Measurements from ENCODE around the gene CHST15.

The CHST15 gene

GRCh38 chr10:124078028-124078427 lies 15.4 kb downstream of the CHST15 start:
- Mint-ChIP-seq H3K27me3 (peaks cover 16% of the 10 kb centered on the region), H3K4me1 (ENCODE audit: low read depth) (peaks cover 48% of the 10 kb centered on the region), H3K9me3 (no peaks in the 10 kb centered on the region), H3K27ac (no peak overlapping the region), H3K4me3 (no peak overlapping the region), H3K36me3 (ENCODE audit: low read depth) (peaks cover 18% of the 10 kb centered on the region)
- intact Hi-C loops (cut with micrococcal nuclease): no loop called here

DNA sequence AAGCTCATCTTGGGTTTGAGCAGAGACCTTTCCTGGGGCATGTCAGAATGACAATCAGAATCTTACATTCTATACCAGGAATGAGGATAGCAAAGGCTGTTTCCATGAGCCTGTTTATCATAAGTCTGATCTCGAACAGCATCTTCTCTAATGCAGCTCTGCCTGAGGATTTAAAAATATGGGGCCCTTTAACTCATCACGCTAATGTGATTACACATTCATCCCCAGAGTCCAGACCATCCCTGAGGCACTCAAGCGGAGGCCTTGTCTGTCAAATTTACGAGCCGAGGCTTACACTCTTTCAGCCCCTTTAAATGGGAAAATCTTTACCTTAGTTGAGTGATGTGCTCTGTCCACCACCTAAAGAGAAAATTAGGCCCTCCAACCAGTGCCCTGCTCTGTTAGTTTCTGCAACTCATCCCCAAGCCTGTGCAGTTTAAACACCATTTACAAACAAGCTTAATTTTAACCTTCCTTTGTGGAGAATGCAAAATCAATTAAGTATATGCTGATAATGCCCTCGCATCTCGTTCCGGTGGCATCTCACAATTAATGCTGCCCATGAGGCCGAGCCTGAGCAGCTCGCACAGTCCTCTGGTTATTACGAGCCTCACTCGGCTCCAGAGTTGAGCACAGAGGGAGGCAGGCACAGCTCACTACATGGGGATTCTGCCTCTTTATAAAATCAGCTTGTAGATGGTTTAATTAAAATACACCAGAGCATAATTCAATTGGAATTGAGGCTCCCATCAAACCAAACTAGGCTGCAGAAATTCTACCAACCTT lies 16.0 kb downstream of the CHST15 start:
- H3K9me3 Mint-ChIP-seq: no peaks in the 10 kb centered on the region
- H3K27me3 Mint-ChIP-seq: peaks cover 20% of the 10 kb centered on the region
- no peak overlapping the region for H3K27ac Mint-ChIP-seq
- intact Hi-C loops (cut with micrococcal nuclease): no loop called here
- peaks cover 48% of the 10 kb centered on the region for H3K4me1 Mint-ChIP-seq (ENCODE audit: low read depth)
- no peak overlapping the region for H3K4me3 Mint-ChIP-seq
- peaks cover 12% of the 10 kb centered on the region for H3K36me3 Mint-ChIP-seq (ENCODE audit: low read depth)

- no peak overlapping the region for H3K27ac Mint-ChIP-seq
These were observed 17.2 kb downstream of the CHST15 start for GRCh38 chr10:124076148-124076733.

GRCh38 chr10:124075231-124075955 lies 18.0 kb downstream of the CHST15 start:
- H3K4me3 Mint-ChIP-seq: no peak overlapping the region
- H3K4me1 Mint-ChIP-seq (ENCODE audit: low read depth): peaks cover 48% of the 10 kb centered on the region
- no peaks in the 10 kb centered on the region for H3K9me3 Mint-ChIP-seq
- H3K36me3 Mint-ChIP-seq (ENCODE audit: low read depth): peaks cover 11% of the 10 kb centered on the region
- no peak overlapping the region for H3K27ac Mint-ChIP-seq
- H3K27me3 Mint-ChIP-seq: peaks cover 29% of the 10 kb centered on the region
- intact Hi-C loops (cut with micrococcal nuclease): no loop called here

More at GRCh38 chr10:124076148-124076733, 17.2 kb downstream of the CHST15 start:
- Mint-ChIP-seq H3K4me1 (ENCODE audit: low read depth) (peaks cover 55% of the 10 kb centered on the region), H3K9me3 (no peaks in the 10 kb centered on the region), H3K4me3 (no peak overlapping the region), H3K36me3 (ENCODE audit: low read depth) (peaks cover 12% of the 10 kb centered on the region), H3K27me3 (peaks cover 27% of the 10 kb centered on the region)
- intact Hi-C loops (cut with micrococcal nuclease): no loop called here

- peaks cover 31% of the 10 kb centered on the region for H3K27me3 Mint-ChIP-seq
- peaks cover 50% of the 10 kb centered on the region for H3K4me1 Mint-ChIP-seq (ENCODE audit: low read depth)
- no peak overlapping the region for H3K4me3 Mint-ChIP-seq
- peaks cover 5% of the 10 kb centered on the region for H3K36me3 Mint-ChIP-seq (ENCODE audit: low read depth)
- intact Hi-C loops (cut with micrococcal nuclease): no loop called here
- peak overlapping the region; percentile 31 for H3K27ac Mint-ChIP-seq
- H3K9me3 Mint-ChIP-seq: no peaks in the 10 kb centered on the region
These were observed 18.8 kb downstream of the CHST15 start for GRCh38 chr10:124074501-124075109.

- H3K4me1 Mint-ChIP-seq (ENCODE audit: low read depth): peaks cover 52% of the 10 kb centered on the region
- intact Hi-C loops (cut with micrococcal nuclease): no loop called here
- H3K27me3 Mint-ChIP-seq: peaks cover 32% of the 10 kb centered on the region
- H3K9me3 Mint-ChIP-seq: no peaks in the 10 kb centered on the region
- H3K4me3 Mint-ChIP-seq: no peak overlapping the region
- H3K27ac Mint-ChIP-seq: no peak overlapping the region
- H3K36me3 Mint-ChIP-seq (ENCODE audit: low read depth): no peaks in the 10 kb centered on the region
These were observed 19.4 kb downstream of the CHST15 start for GRCh38 chr10:124073978-124074377.

DNA sequence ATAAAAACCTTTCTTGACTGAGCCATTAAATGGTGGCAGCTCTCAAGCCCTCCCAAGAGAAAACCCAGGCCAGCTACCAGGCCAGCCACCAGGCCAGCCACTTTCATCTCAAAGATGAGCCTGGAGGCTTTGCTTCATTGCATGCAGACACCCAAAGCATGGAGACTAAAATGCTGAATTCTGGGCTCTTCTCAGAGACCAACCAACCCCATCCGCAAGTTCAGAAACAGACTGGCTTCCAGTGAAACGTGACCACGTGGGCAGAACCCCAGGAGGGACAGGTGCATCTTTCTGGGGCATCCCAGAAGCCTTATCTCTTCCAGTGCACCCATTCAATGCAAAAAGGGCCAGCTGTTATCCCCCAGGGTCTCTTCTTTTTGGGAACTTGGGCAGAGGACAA lies 20.9 kb downstream of the CHST15 start:
- H3K27me3 Mint-ChIP-seq: peaks cover 32% of the 10 kb centered on the region
- H3K27ac Mint-ChIP-seq: no peak overlapping the region
- no peaks in the 10 kb centered on the region for H3K9me3 Mint-ChIP-seq
- H3K4me1 Mint-ChIP-seq (ENCODE audit: low read depth): peaks cover 64% of the 10 kb centered on the region
- H3K36me3 Mint-ChIP-seq (ENCODE audit: low read depth): no peaks in the 10 kb centered on the region
- H3K4me3 Mint-ChIP-seq: no peak overlapping the region
- intact Hi-C loops (cut with micrococcal nuclease): no loop called here

DNA sequence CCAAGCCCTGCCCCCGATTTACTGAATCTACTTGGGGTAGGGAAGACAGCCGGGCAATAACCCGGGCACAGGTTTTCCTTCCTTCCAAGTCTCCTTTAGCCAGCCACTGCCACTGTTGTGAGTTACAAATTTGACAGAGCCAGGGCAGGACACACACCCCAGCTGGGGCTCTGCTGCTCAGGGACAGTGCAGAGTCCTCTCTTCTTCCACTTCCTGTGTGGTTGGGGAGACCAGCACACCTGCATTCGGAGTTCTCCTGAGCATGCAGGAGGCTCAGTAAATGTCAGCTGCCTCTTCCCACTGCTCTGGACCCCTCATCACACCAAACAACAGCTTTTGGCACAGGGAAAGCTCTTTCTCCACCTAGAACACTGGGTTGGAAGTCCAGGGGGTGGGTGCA lies 21.3 kb downstream of the CHST15 start:
- intact Hi-C loops (cut with micrococcal nuclease): no loop called here
- no peaks in the 10 kb centered on the region for H3K36me3 Mint-ChIP-seq (ENCODE audit: low read depth)
- H3K4me1 Mint-ChIP-seq (ENCODE audit: low read depth): peaks cover 66% of the 10 kb centered on the region
- H3K27me3 Mint-ChIP-seq: peaks cover 32% of the 10 kb centered on the region
- H3K4me3 Mint-ChIP-seq: no peak overlapping the region
- no peaks in the 10 kb centered on the region for H3K9me3 Mint-ChIP-seq
- no peak overlapping the region for H3K27ac Mint-ChIP-seq

GRCh38 chr10:124071141-124071540 lies 22.3 kb downstream of the CHST15 start:
- no peaks in the 10 kb centered on the region for H3K9me3 Mint-ChIP-seq
- H3K36me3 Mint-ChIP-seq (ENCODE audit: low read depth): no peaks in the 10 kb centered on the region
- H3K27ac Mint-ChIP-seq: no peak overlapping the region
- intact Hi-C loops (cut with micrococcal nuclease): no loop called here
- no peak overlapping the region for H3K4me3 Mint-ChIP-seq
- peaks cover 35% of the 10 kb centered on the region for H3K27me3 Mint-ChIP-seq
- peaks cover 76% of the 10 kb centered on the region for H3K4me1 Mint-ChIP-seq (ENCODE audit: low read depth)

GRCh38 chr10:124070666-124071065 lies 22.7 kb downstream of the CHST15 start:
- H3K27me3 Mint-ChIP-seq: peaks cover 35% of the 10 kb centered on the region
- no peaks in the 10 kb centered on the region for H3K36me3 Mint-ChIP-seq (ENCODE audit: low read depth)
- intact Hi-C loops (cut with micrococcal nuclease): no loop called here
- H3K27ac Mint-ChIP-seq: no peak overlapping the region
- H3K4me1 Mint-ChIP-seq (ENCODE audit: low read depth): peaks cover 77% of the 10 kb centered on the region
- H3K4me3 Mint-ChIP-seq: no peak overlapping the region
- no peaks in the 10 kb centered on the region for H3K9me3 Mint-ChIP-seq

DNA sequence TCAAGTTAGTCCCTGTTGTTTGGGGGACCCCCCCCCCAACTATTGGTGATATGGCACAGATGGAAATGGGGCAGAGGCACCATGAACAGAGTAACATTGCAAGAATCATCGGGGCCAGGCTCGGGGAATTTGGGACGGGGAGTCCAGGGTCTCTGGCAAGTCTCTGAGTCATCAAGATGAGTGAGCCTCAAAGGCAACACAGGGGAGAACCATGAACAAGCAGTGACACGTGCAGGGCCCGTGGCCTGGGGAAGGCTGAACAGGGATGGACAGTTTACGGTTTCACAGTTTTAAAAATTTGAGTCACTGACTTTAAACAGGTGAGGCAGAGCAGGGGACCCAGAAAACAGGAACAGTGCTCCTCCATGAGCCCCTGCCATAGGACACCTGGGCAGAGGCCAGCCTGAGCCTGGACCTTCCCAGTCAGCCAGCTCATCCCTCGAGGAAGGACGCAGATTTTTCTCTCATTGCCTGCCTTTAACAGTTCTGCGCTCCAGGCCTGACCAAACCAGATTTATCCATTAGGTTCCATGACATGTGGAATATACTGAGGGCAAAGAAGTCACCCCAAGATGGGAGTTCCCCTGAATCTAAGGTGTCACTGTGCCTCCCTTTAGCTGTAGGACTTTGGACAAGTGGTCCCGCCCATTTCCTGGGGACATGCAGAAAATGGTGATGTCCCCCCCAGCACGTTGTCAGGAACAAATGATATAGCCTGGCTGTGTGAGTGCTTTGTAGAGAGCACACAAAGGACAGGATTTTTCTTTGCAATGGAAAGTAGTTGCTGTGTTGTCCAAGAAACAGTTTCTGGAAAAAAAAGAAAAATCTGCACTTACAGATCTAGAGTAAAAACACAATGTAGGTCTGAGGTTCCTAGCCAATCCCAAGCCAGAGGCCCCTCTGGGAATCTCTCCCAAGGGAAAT lies 23.8 kb downstream of the CHST15 start:
- intact Hi-C loops (cut with micrococcal nuclease): no loop called here
- Mint-ChIP-seq H3K4me1 (ENCODE audit: low read depth) (peaks cover 77% of the 10 kb centered on the region), H3K27me3 (peaks cover 35% of the 10 kb centered on the region), H3K4me3 (no peak overlapping the region), H3K9me3 (no peaks in the 10 kb centered on the region), H3K36me3 (ENCODE audit: low read depth) (no peaks in the 10 kb centered on the region), H3K27ac (no peak overlapping the region)

- no peaks in the 10 kb centered on the region for H3K36me3 Mint-ChIP-seq (ENCODE audit: low read depth)
- intact Hi-C loops (cut with micrococcal nuclease): no loop called here
- H3K4me1 Mint-ChIP-seq (ENCODE audit: low read depth): peaks cover 77% of the 10 kb centered on the region
- no peaks in the 10 kb centered on the region for H3K9me3 Mint-ChIP-seq
- H3K27me3 Mint-ChIP-seq: peaks cover 35% of the 10 kb centered on the region
- no peak overlapping the region for H3K27ac Mint-ChIP-seq
- no peak overlapping the region for H3K4me3 Mint-ChIP-seq
These were observed 24.5 kb downstream of the CHST15 start for GRCh38 chr10:124068929-124069328.

DNA sequence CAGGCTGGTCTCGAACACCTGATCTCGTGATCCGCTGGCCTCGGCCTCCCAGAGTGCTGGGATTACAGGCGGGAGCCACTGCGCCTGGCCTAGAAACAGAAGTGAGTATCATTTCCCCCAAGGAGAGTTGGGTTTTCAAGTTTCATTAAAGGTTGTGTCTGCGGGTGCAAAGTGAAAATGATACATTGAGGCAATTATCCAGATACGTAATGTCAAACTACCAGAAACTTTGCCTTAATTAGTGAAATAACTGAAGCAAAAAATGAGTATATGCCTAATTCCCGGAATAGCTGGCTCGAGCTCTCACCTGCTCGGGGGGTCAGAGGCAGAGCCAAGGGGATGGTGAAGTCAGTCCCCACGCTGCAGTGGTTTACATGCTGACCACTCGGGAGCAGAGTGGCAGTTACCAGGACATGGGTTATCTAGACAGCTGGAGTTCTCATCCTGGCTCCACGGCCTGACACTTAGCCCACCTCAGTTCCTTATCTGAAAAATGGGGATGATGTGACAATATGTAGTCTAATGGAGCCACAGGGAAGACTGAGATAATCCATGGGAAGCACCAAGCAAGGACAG lies 25.5 kb downstream of the CHST15 start:
- Mint-ChIP-seq H3K27ac (peak overlapping the region; percentile 25), H3K36me3 (ENCODE audit: low read depth) (no peaks in the 10 kb centered on the region), H3K9me3 (no peaks in the 10 kb centered on the region), H3K4me1 (ENCODE audit: low read depth) (peaks cover 78% of the 10 kb centered on the region), H3K27me3 (peaks cover 29% of the 10 kb centered on the region), H3K4me3 (peak overlapping the region; percentile 2)
- intact Hi-C loops (cut with micrococcal nuclease): no loop called here

Measured in dendritic cell treated with granulocyte-macrophage colony-stimulating factor and Interleukin-4, amounts not matched to agents 40 ng/mL and 50 ng/mL, for 4 days (primary cell).